Stimulated activated CD8-positive, alpha-beta memory T cell treated with anti-CD3 and anti-CD28 coated beads, Interleukin-15, amount 100 ng/mL, for 4 hours (primary cell): Measurements from ENCODE around the gene NOD2.

Experiments
- DNase-seq, 2 donors: peaks; one replicate each; pipeline ENCODE4 v3.0.0-alpha.2; 2020; ENCODE audit warnings: low read depth in 2 of 2

Gene NOD2

GRCh38 chr16:50670476-50670875 lies 22.9 kb upstream of the NOD2 start:
- no peak for DNase-seq

GRCh38 chr16:50671644-50672260 lies 21.7 kb upstream of the NOD2 start:
- no peak for DNase-seq

GRCh38 chr16:50673496-50674275 lies 19.7 kb upstream of the NOD2 start:
- DNase-seq, result no peak

GRCh38 chr16:50674831-50675230 lies 18.6 kb upstream of the NOD2 start:
- DNase-seq, result no peak

- no peak for DNase-seq
These were observed 17.5 kb upstream of the NOD2 start for GRCh38 chr16:50675686-50676610.

GRCh38 chr16:50676684-50677225 lies 16.7 kb upstream of the NOD2 start:
- DNase-seq, result no peak

GRCh38 chr16:50677351-50677750 lies 16.1 kb upstream of the NOD2 start:
- DNase-seq, result no peak

- no peak for DNase-seq
These were observed 14.9 kb upstream of the NOD2 start for GRCh38 chr16:50678531-50678930.

- DNase-seq, result no peak
These were observed 14.1 kb upstream of the NOD2 start for GRCh38 chr16:50679266-50679665.

- no peak for DNase-seq
These were observed 13.5 kb upstream of the NOD2 start for GRCh38 chr16:50679676-50680555.

- DNase-seq, result no peak
These were observed 12.9 kb upstream of the NOD2 start for GRCh38 chr16:50680556-50680893.

GRCh38 chr16:50681021-50681885 lies 12.2 kb upstream of the NOD2 start, which contains the start of gene SNX20:
Gene SNX20 (minus strand): TSS chr16:50681312. CDS start chr16:50677526, 3,786 bp downstream.
- no peak for DNase-seq

GRCh38 chr16:50683689-50684374 lies 9.6 kb upstream of the NOD2 start:
- DNase-seq, result no peak

GRCh38 chr16:50684823-50685461 lies 8.5 kb upstream of the NOD2 start:
- DNase-seq, result no peak

- no peak for DNase-seq
These were observed 7.8 kb upstream of the NOD2 start for GRCh38 chr16:50685462-50686063.

- DNase-seq, result no peak
These were observed 5.3 kb upstream of the NOD2 start for GRCh38 chr16:50688083-50688482.

GRCh38 chr16:50688867-50689266 lies 4.5 kb upstream of the NOD2 start:
- no peak for DNase-seq

- DNase-seq, result no peak
These were observed 3.2 kb upstream of the NOD2 start for GRCh38 chr16:50690177-50690576.

GRCh38 chr16:50692644-50692998 lies 785 bp upstream of the NOD2 start:
- no peak for DNase-seq
